GM19043 (cell line): ENCODE results near the gene SDR42E2.

ENCODE experiments used
- ATAC-seq: cut with Tn5 transposase; IDR thresholded peaks from one replicate; pipeline ENCODE4 v1.9.1; 2021; ENCODE audit warnings: low read depth; ENCODE audit not compliant: unreplicated experiment

Gene SDR42E2

DNA sequence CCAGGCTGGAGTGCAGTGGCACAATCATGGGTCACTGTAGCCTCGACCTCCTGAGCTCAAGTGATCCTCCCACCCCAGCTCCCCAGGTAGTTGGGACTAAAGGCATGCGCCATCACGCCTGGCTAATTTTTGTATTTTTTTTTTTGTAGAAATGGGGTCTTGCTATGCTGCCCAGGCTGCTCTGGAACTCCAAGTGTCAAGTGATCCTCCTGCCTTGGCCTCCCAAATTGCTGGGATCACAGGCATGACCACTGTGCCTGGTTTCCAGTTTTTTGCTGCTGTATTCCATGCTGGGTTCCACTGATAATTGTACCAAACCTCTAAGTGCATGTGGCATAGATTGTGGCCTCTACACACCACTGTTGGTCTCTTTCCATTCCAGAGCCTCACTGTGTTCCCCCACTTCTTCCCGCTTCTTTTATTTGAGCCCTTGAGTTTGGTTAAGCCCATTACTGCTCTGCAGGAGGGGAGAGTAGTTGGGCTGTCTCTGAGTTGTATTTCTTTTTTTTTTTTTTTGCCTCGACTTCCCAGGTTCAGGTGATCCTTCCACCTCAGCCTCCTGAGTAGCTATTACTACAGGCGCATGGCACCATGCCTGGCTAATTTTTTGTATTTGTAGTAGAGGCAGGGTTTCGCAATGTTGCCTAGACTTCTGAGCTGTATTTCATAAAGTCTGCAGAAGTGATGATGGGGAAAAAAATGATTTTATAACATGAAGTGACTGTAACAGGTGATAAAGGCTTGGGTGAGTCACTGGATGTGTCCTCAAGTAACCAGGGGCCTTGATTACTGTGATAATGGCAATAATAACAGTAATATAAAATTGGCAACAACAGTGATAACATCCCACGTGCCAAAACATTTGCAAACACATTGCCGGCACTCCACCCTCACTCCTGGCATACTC lies 73.8 kb downstream of the SDR42E2 start:
- ATAC-seq = no peak

DNA sequence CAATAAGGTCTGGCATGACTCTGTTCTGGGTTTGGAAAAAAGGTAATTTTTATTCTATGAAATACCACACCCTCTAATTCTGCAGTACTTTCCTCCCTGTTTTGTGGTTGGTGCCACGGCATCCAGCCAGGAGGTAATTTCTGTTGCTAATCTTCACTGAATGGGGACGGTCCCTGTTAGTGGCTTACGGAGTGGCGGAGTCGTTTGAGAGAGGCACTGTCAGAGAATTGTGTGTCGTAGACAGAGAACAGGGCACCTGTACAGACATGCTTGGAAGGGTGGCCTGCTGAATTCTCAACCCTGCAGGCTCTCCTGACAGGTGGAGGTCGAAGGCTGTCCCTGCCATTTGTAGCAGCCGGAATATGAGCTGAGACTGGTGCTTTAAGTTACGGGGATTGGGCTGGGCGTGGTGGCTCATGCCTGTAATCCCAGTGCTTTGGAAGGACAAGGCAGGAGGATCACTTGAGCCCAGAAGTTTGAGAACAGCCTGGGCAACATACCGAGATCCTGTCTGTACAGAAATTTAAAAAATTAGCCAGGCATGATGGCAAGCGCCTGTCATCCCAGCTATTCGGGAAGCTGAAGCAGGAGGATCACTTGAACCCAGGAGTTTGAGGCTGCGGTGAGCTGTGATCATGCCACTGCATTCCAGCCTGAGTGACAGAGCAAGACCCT lies 77.0 kb downstream of the SDR42E2 start:
- ATAC-seq = no peak

DNA sequence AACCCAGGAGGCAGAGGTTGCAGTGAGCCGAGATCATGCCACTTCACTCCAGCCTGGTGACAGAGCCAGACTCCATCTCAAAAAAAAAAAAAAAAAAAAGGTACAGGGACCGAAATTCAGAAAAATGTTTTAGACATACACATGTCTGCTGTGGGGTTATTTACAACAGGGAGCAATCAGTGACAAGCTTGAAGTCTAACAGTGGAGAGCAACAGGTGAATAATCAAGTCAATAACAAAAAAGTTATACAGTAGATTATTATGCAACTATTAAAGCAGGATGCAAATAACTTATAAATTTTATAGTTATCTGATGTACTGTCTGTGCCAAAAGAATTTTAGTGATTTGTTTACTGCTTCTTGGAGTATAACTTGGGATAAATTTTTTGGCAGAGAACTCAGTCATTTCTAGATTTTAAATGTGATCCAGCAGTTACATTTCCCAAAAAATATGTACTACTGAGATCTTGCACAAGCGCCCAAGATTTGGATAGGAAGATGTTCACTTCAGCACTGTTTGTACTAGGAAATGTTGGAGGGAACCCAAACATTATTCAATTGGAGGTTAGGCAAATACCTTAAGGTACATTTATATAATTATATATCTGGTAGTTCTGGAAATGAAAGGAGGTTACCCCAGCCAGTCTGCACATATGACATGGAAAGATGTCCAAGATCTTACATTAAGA lies 77.9 kb downstream of the SDR42E2 start:
- no peak for ATAC-seq
